HepG2 (cell line): ENCODE measurements around the gene MAPK6. TPM values are rescaled to one million over a fixed set of nuclear protein-coding genes. Genes with fewer than 3 reads are reported as not detected.
"Not testable (repeated sequence)": the region's sequence is repeated elsewhere in the genome, so short reads cannot be mapped to it uniquely, and the experiment has no call there.

ENCODE experiments used
- ATAC-seq: fragments of 200-7000 bp; cut with Tn5 transposase; 3 replicates; pipeline ENCODE4 v1.9.1; 2020; ENCODE audit warnings: mild to moderate bottlenecking, moderate library complexity
- BruUV-seq: library from RNA; stranded (reverse); fragments of 400-500 nt; replicated peaks from 2 replicates; lab custom pipeline; 2021; lab: Mats Ljungman, UMichigan
- CTCF ChIA-PET: fragments of 300-600 bp; formaldehyde crosslinking; extraction: SDS; loops from one replicate; lab custom pipeline; 2021; ENCODE audit warnings: low total read pairs, inconsistent platforms, low intra/inter-chr PET ratio; lab: Yijun Ruan, JAX
- POLR2A ChIA-PET: fragments of 350-600 bp; sonication (Branson Sonifier 250); formaldehyde crosslinking; loops from one replicate; lab custom pipeline; 2020; ENCODE audit warnings: antibody characterized with exemption, inconsistent platforms; lab: Yijun Ruan, JAX
- DNase-seq: peaks from one replicate; pipeline ENCODE4 v3.0.0-alpha.2; 2015; ENCODE audit warnings: low spot score
- FAIRE-seq: peaks from 3 replicates; lab custom pipeline; 2011; peaks lifted over from hg19 to GRCh38; lab: Jason Lieb, UNC
- H2AFZ ChIP-seq: one replicate; pipeline ENCODE4 v1.6.1; 2011; ENCODE audit warnings: low read length, inconsistent platforms
- H3K27ac ChIP-seq: fragments of 300-600 bp; 3 replicates; pipeline ENCODE4 v1.8.0; 2011; ENCODE audit warnings: mixed run types, mild to moderate bottlenecking, mixed read lengths, low read length, inconsistent platforms; ENCODE audit not compliant: insufficient read depth; ENCODE audit errors: extremely low read length
- H3K27me3 ChIP-seq, 2 experiments: fragments of 200-600 bp in 1 of 2; 2 replicates in 1 of 2; 3 replicates in 1 of 2; pipeline versions ENCODE4 v1.6.0 to v1.8.0; 2011; ENCODE audit warnings: low read length in 2 of 2, mild to moderate bottlenecking in 2 of 2, moderate library complexity in 2 of 2, inconsistent platforms in 1 of 2; ENCODE audit not compliant: insufficient read depth in 2 of 2, control insufficient read depth in 1 of 2
- H3K36me3 ChIP-seq, 2 experiments: fragments of 200-600 bp in 1 of 2; replicated peaks in 1 of 2; 2 replicates in 1 of 2; 3 replicates in 1 of 2; pipeline versions ENCODE4 v1.5.1 to v1.8.0; 2011; ENCODE audit warnings: low read length in 2 of 2, inconsistent platforms in 1 of 2; ENCODE audit not compliant: insufficient read depth in 2 of 2, control insufficient read depth in 1 of 2
- H3K4me1 ChIP-seq: 2 replicates; pipeline ENCODE4 v1.5.1; 2012; ENCODE audit warnings: low read length, inconsistent platforms; ENCODE audit not compliant: insufficient read depth
- H3K4me2 ChIP-seq: 2 replicates; pipeline ENCODE4 v1.6.0; 2011; ENCODE audit warnings: low read depth, low read length, inconsistent platforms
- H3K4me3 ChIP-seq, 3 experiments: fragments of 200-600 bp in 1 of 3; sonication (generic), shearing (Covaris generic) in 1 of 3; replicated peaks in 1 of 3; 2 replicates each; pipeline ENCODE4 v1.5.1; 2011 to 2016; ENCODE audit warnings: low read length in 3 of 3, inconsistent platforms in 2 of 3, low read depth in 2 of 3, mild to moderate bottlenecking in 2 of 3, control low read depth in 1 of 3, mixed read lengths in 1 of 3; ENCODE audit not compliant: insufficient read depth in 1 of 3
- H3K79me2 ChIP-seq: one replicate; pipeline ENCODE4 v1.6.1; 2011; ENCODE audit warnings: low read length, inconsistent platforms; ENCODE audit not compliant: insufficient read depth
- H3K9ac ChIP-seq: 2 replicates; pipeline ENCODE4 v1.6.0; 2011; ENCODE audit warnings: mild to moderate bottlenecking, low read depth, low read length, inconsistent platforms; ENCODE audit not compliant: insufficient read depth
- H3K9me3 ChIP-seq: 2 replicates; pipeline ENCODE4 v1.5.1; 2012; ENCODE audit warnings: mild to moderate bottlenecking, low read length
- H4K20me1 ChIP-seq: 2 replicates; pipeline ENCODE4 v1.6.0; 2011; ENCODE audit warnings: inconsistent platforms, mild to moderate bottlenecking, low read length, moderate library complexity; ENCODE audit not compliant: insufficient read depth
- EED ChIP-seq: sonication (generic); formaldehyde crosslinking; IDR thresholded peaks from 2 replicates; pipeline ENCODE4 v1.5.0; 2020; ENCODE audit warnings: mild to moderate bottlenecking, missing genetic modification reagents
- ERF ChIP-seq: IDR thresholded peaks from 2 replicates; pipeline ENCODE4 v1.6.1; 2018; ENCODE audit warnings: missing biosample characterization, missing genetic modification reagents
- GMEB2 ChIP-seq: IDR thresholded peaks from 2 replicates; pipeline ENCODE4 v1.6.1; 2016; ENCODE audit warnings: missing biosample characterization, missing genetic modification reagents, low read depth
- HBP1 ChIP-seq: IDR thresholded peaks from 2 replicates; pipeline ENCODE4 v1.6.1; 2016; ENCODE audit warnings: low read depth, control low read depth
- KDM1A ChIP-seq: IDR thresholded peaks from 2 replicates; pipeline ENCODE4 v1.6.1; 2016; ENCODE audit warnings: missing compliant biosample characterization
- MAFK ChIP-seq, 2 experiments: IDR thresholded peaks in 1 of 2; conservative IDR thresholded peaks in 1 of 2; 2 replicates each; pipeline ENCODE4 v1.6.1; 2011; ENCODE audit warnings: improper control_type of control experiment in 2 of 2, low read length in 2 of 2
- MEF2D ChIP-seq: sonication (generic); formaldehyde crosslinking; IDR thresholded peaks from 2 replicates; pipeline ENCODE4 v1.5.1; 2020; ENCODE audit warnings: mild to moderate bottlenecking, missing genetic modification reagents
- NFKB2 ChIP-seq: sonication (generic); formaldehyde crosslinking; IDR thresholded peaks from 2 replicates; pipeline ENCODE4 v1.4.0; 2020; ENCODE audit warnings: missing genetic modification reagents, borderline replicate concordance
- NR2C2 ChIP-seq: sonication (generic); formaldehyde crosslinking; IDR thresholded peaks from 2 replicates; pipeline ENCODE4 v1.4.0; 2020; ENCODE audit warnings: missing genetic modification reagents, mild to moderate bottlenecking, moderate library complexity, borderline replicate concordance
- ZNF263 ChIP-seq: sonication (generic); formaldehyde crosslinking; IDR thresholded peaks from 2 replicates; pipeline ENCODE4 v1.4.0; 2020; ENCODE audit warnings: missing genetic modification reagents
- ZNF274 ChIP-seq: sonication (generic); formaldehyde crosslinking; IDR thresholded peaks from 2 replicates; pipeline ENCODE4 v1.5.1; 2020; ENCODE audit warnings: mild to moderate bottlenecking, missing genetic modification reagents
- ZNF326 ChIP-seq: sonication (generic); formaldehyde crosslinking; IDR thresholded peaks from 2 replicates; pipeline ENCODE4 v1.4.0; 2020; ENCODE audit warnings: missing genetic modification reagents, borderline replicate concordance
- ZNF558 ChIP-seq: sonication (generic); formaldehyde crosslinking; IDR thresholded peaks from 2 replicates; pipeline ENCODE4 v1.9.0; 2022; ENCODE audit warnings: mild to moderate bottlenecking, missing genetic modification reagents, borderline replicate concordance
- ZNF616 ChIP-seq: sonication (generic); formaldehyde crosslinking; IDR thresholded peaks from 2 replicates; pipeline ENCODE4 v1.5.0; 2020; ENCODE audit warnings: low read depth, mild to moderate bottlenecking, missing genetic modification reagents
- WGBS: methylation state at CpG from one replicate; pipeline ENCODE4 v1.1.6; 2017; ENCODE audit warnings: low lambda C conversion rate; 5-methylcytosine and 5-hydroxymethylcytosine counted together
- in situ Hi-C: cut with HindIII; loops from 2 replicates; pipeline ENCODE4 v1.10.0; 2017; ENCODE audit warnings: low pct_unique_long_range_greater_than_20kb; ENCODE audit not compliant: extremely low pct_ligation_motif_present
- intact Hi-C: fragments of 100-400 bp; cut with micrococcal nuclease; formaldehyde crosslinking; loops from one replicate; pipeline ENCODE4 v1.10.0; 2022; ENCODE audit not compliant: unreplicated experiment
- polyA plus RNA-seq, 8 experiments: library from polyadenylated mRNA; depleted of rRNA in 3 of 8; stranded (reverse) in 7 of 8; unstranded in 1 of 8; fragments of >200 nt; fragmentation: Illumina TruSeq in 4 of 8; extraction: Trizol in 4 of 8; gene quantifications; 2 replicates each; pipeline versions ENCODE4 v1.2.1 to v1.2.3, GENCODE V29; 2011 to 2016; ENCODE audit warnings: low read depth in 4 of 8, missing spikeins in 1 of 8, mixed read lengths in 1 of 8; ENCODE audit not compliant: insufficient read depth in 1 of 8
- total RNA-seq, 5 experiments: library from RNA; depleted of rRNA; stranded (reverse); fragments of >200 nt; fragmentation: Illumina TruSeq; extraction: Trizol; gene quantifications; 2 replicates each; pipeline ENCODE4 v1.2.3, GENCODE V29; 2016; ENCODE audit warnings: low read depth in 1 of 5

The MAPK6 gene
- total and polyA plus RNA-seq, 2 of the 13 experiments (the other 11 are each of a cell fraction or from before 2014, with no cell fraction given) = 89.5 to 99.7 TPM

- TF ChIP-seq HBP1 (CRISPR knock-in tag) (no peak), MAFK (conservative IDR thresholded peaks at IDR 0.05 in 1 of 2, IDR thresholded peaks at IDR 0.05 in 1 of 2; ENCODE audit: low read length in 2 of 2) (peak; percentile 29 to 55; a peak in 3 of 4 replicates)
- TF ChIP-seq, all 625 proteins: peak for 3
Measured at GRCh38 chr15:52095597-52096262, 76.7 kb downstream of the MAPK6 start (continued).

- H3K79me2 ChIP-seq, H3K4me2 ChIP-seq, POLR2A ChIA-PET, H4K20me1 ChIP-seq, H3K36me3 ChIP-seq, H3K9me3 ChIP-seq, H2AFZ ChIP-seq, intact Hi-C loops, FAIRE-seq, H3K27ac ChIP-seq, H3K4me3 ChIP-seq, H3K27me3 ChIP-seq, CTCF ChIA-PET, H3K9ac ChIP-seq, BruUV-seq, DNase-seq, in situ Hi-C loops, ATAC-seq: not testable (repeated sequence)
- WGBS = 97% methylated on average over 9 of the region's 9 CpGs
- H3K4me1 ChIP-seq = peaks cover 28% of the 10 kb centered on the region
Measured at GRCh38 chr15:52096536-52096935, 77.5 kb downstream of the MAPK6 start.

GRCh38 chr15:52097180-52097579, 78.2 kb downstream of the MAPK6 start:
- no peak overlapping the region for H3K4me3 ChIP-seq
- H3K4me2 ChIP-seq = no peak overlapping the region
- intact Hi-C loops (no loop called here), in situ Hi-C loops (no loop called here)
- FAIRE-seq (no peak), ATAC-seq (no peak), DNase-seq (no peak)
- no peaks in the 10 kb centered on the region for H4K20me1 ChIP-seq
- H3K36me3 ChIP-seq = no peaks in the 10 kb centered on the region
- no peaks in the 10 kb centered on the region for H3K79me2 ChIP-seq
- H3K9ac ChIP-seq = no peak overlapping the region
- CTCF ChIA-PET = no interaction called here
- POLR2A ChIA-PET = no interaction called here
- H3K27ac ChIP-seq = no peak overlapping the region
- no TSS peak for BruUV-seq
- H3K4me1 ChIP-seq = peaks cover 31% of the 10 kb centered on the region
- no peaks in the 10 kb centered on the region for H3K27me3 ChIP-seq
- H2AFZ ChIP-seq = no peak overlapping the region
- no peaks in the 10 kb centered on the region for H3K9me3 ChIP-seq
- no peak for TF ChIP-seq EED
- no peak for TF ChIP-seq ZNF558
- no peak for TF ChIP-seq ERF (CRISPR knock-in tag)
- TF ChIP-seq ZNF274 (CRISPR knock-in tag) = no peak
- TF ChIP-seq NFKB2 (CRISPR knock-in tag) = no peak
- TF ChIP-seq KDM1A (CRISPR knock-in tag) = no peak
- TF ChIP-seq ZNF616 = no peak
- no peak for TF ChIP-seq MEF2D (CRISPR knock-in tag)
- no peak for TF ChIP-seq NR2C2
- no peak for TF ChIP-seq GMEB2 (CRISPR knock-in tag)
- no peak for TF ChIP-seq ZNF263
- no peak for TF ChIP-seq ZNF326 (CRISPR knock-in tag)
